Trophoblast cell (in vitro differentiated cells and primary cell): Measurements from ENCODE around the gene COPA.

ENCODE experiments used
- DNase-seq, 2 donors: peaks; one replicate each; pipeline ENCODE4 v3.0.0-alpha.2; 2016
- H2AFZ ChIP-seq: 2 replicates; pipeline ENCODE4 v1.6.1; 2013; ENCODE audit warnings: low read length, moderate library complexity, mild to moderate bottlenecking; ENCODE audit not compliant: insufficient read depth, poor library complexity
- H2AK5ac ChIP-seq: 2 replicates; pipeline ENCODE4 v1.6.1; 2013; ENCODE audit warnings: mild to moderate bottlenecking, low read length
- H2BK120ac ChIP-seq: 2 replicates; pipeline ENCODE4 v1.6.1; 2013; ENCODE audit warnings: low read length, mild to moderate bottlenecking, moderate library complexity; ENCODE audit not compliant: insufficient read depth, poor library complexity
- H2BK12ac ChIP-seq: 2 replicates; pipeline ENCODE4 v1.6.1; 2013; ENCODE audit warnings: mild to moderate bottlenecking, low read length, moderate library complexity
- H2BK5ac ChIP-seq: 2 replicates; pipeline ENCODE4 v1.6.1; 2013; ENCODE audit warnings: low read length, low read depth, moderate library complexity, mild to moderate bottlenecking; ENCODE audit not compliant: poor library complexity
- H3K14ac ChIP-seq: 2 replicates; pipeline ENCODE4 v1.6.1; 2013; ENCODE audit warnings: mild to moderate bottlenecking, low read length
- H3K18ac ChIP-seq: 2 replicates; pipeline ENCODE4 v1.6.1; 2013; ENCODE audit warnings: mild to moderate bottlenecking, low read length
- H3K23ac ChIP-seq: 2 replicates; pipeline ENCODE4 v1.6.1; 2013; ENCODE audit warnings: low read length
- H3K27ac ChIP-seq: 2 replicates; pipeline ENCODE4 v1.5.1; 2013; ENCODE audit warnings: low read depth, mild to moderate bottlenecking, inconsistent platforms, low read length, moderate library complexity
- H3K27me3 ChIP-seq: 2 replicates; pipeline ENCODE4 v1.6.1; 2013; ENCODE audit warnings: inconsistent platforms, mild to moderate bottlenecking, low read length, moderate library complexity; ENCODE audit not compliant: insufficient read depth
- H3K36me3 ChIP-seq, 2 experiments: 1 replicate in 1 of 2; 2 replicates in 1 of 2; pipeline ENCODE4 v1.6.1; 2013; ENCODE audit warnings: low read length in 2 of 2, mild to moderate bottlenecking in 2 of 2, moderate library complexity in 1 of 2; ENCODE audit not compliant: insufficient read depth in 2 of 2, control insufficient read depth in 1 of 2
- H3K4ac ChIP-seq: 2 replicates; pipeline ENCODE4 v1.6.1; 2013; ENCODE audit warnings: low read depth, mild to moderate bottlenecking, low read length, moderate library complexity
- H3K4me1 ChIP-seq, 2 experiments: 1 replicate in 1 of 2; 2 replicates in 1 of 2; pipeline ENCODE4 v1.6.1; 2013; ENCODE audit warnings: low read length in 2 of 2, mild to moderate bottlenecking in 2 of 2, moderate library complexity in 1 of 2; ENCODE audit not compliant: insufficient read depth in 2 of 2, control insufficient read depth in 1 of 2
- H3K4me2 ChIP-seq: 2 replicates; pipeline ENCODE4 v1.6.1; 2013; ENCODE audit warnings: inconsistent platforms, mild to moderate bottlenecking, low read length, moderate library complexity
- H3K4me3 ChIP-seq: 2 replicates; pipeline ENCODE4 v1.5.1; 2013; ENCODE audit warnings: mild to moderate bottlenecking, low read depth, low read length, inconsistent platforms
- H3K79me1 ChIP-seq: one replicate; pipeline ENCODE4 v1.6.1; 2013; ENCODE audit warnings: low read length
- H3K79me2 ChIP-seq: 2 replicates; pipeline ENCODE4 v1.6.1; 2013; ENCODE audit warnings: low read length, mild to moderate bottlenecking; ENCODE audit not compliant: control insufficient read depth, insufficient read depth, poor library complexity
- H3K9ac ChIP-seq: 2 replicates; pipeline ENCODE4 v1.6.1; 2013; ENCODE audit warnings: mild to moderate bottlenecking, low read length
- H3K9me3 ChIP-seq: 2 replicates; pipeline ENCODE4 v1.6.1; 2013; ENCODE audit warnings: low read depth, mild to moderate bottlenecking, control low read depth, inconsistent platforms, low read length; ENCODE audit not compliant: insufficient read depth
- H4K12ac ChIP-seq: 2 replicates; pipeline ENCODE4 v1.6.1; 2013; ENCODE audit warnings: low read depth, mild to moderate bottlenecking, low read length, moderate library complexity
- H4K8ac ChIP-seq: 2 replicates; pipeline ENCODE4 v1.6.1; 2013; ENCODE audit warnings: low read depth, mild to moderate bottlenecking, low read length, moderate library complexity
- H4K91ac ChIP-seq: one replicate; pipeline ENCODE4 v1.6.1; 2013; ENCODE audit warnings: low read depth, mild to moderate bottlenecking, low read length, moderate library complexity
- WGBS: extraction: QIAGEN DNeasy Blood & Tissue Kit; methylation state at CpG from one replicate; pipeline ENCODE4 v1.1.7; 2013; ENCODE audit warnings: missing lambda C conversion rate; ENCODE audit not compliant: insufficient read length, insufficient coverage; ENCODE audit errors: extremely low coverage; 5-methylcytosine and 5-hydroxymethylcytosine counted together

The COPA gene

GRCh38 chr1:160300173-160300572 lies 42.9 kb downstream of the COPA start:
- Histone ChIP-seq H3K9me3 (no peaks in the 10 kb centered on the region), H4K12ac (no peak overlapping the region), H3K36me3 (peaks cover 30 to 53% of the 10 kb centered on the region in 2 experiments), H3K18ac (no peak overlapping the region), H2BK5ac (no peak overlapping the region), H3K9ac (no peak overlapping the region), H2BK120ac (no peak overlapping the region), H2AK5ac (no peak overlapping the region), H3K27me3 (peaks cover 2% of the 10 kb centered on the region), H2BK12ac (no peak overlapping the region), H3K4me3 (no peak overlapping the region), H3K4ac (no peak overlapping the region), H3K27ac (no peak overlapping the region), H2AFZ (no peak overlapping the region), H3K4me1 (no peaks in the 10 kb centered on the region), H3K79me2 (no peaks in the 10 kb centered on the region), H4K8ac (no peak overlapping the region), H3K14ac (no peak overlapping the region), H3K4me2 (no peak overlapping the region), H4K91ac (no peak overlapping the region), H3K79me1 (no peaks in the 10 kb centered on the region), H3K23ac (no peak overlapping the region)
- no peak for DNase-seq
- no CpG with 5 or more reads among the region's 7 CpGs for WGBS

GRCh38 chr1:160296036-160296435 lies 47.0 kb downstream of the COPA start:
- Histone ChIP-seq H3K14ac (no peak overlapping the region), H3K23ac (no peak overlapping the region), H3K4me3 (no peak overlapping the region), H3K79me2 (no peaks in the 10 kb centered on the region), H3K4me2 (no peak overlapping the region), H3K9me3 (no peaks in the 10 kb centered on the region), H3K27ac (no peak overlapping the region), H2BK12ac (no peak overlapping the region), H3K9ac (no peak overlapping the region), H3K18ac (no peak overlapping the region), H3K36me3 (peaks cover 40 to 81% of the 10 kb centered on the region in 2 experiments), H3K79me1 (no peaks in the 10 kb centered on the region), H4K8ac (no peak overlapping the region), H2AK5ac (no peak overlapping the region), H2AFZ (no peak overlapping the region), H3K4me1 (no peaks in the 10 kb centered on the region), H3K27me3 (peaks cover 2% of the 10 kb centered on the region), H2BK5ac (no peak overlapping the region), H4K12ac (no peak overlapping the region), H4K91ac (no peak overlapping the region), H3K4ac (no peak overlapping the region), H2BK120ac (no peak overlapping the region)
- no peak for DNase-seq
- WGBS = no CpG with 5 or more reads among the region's 1 CpG

DNA sequence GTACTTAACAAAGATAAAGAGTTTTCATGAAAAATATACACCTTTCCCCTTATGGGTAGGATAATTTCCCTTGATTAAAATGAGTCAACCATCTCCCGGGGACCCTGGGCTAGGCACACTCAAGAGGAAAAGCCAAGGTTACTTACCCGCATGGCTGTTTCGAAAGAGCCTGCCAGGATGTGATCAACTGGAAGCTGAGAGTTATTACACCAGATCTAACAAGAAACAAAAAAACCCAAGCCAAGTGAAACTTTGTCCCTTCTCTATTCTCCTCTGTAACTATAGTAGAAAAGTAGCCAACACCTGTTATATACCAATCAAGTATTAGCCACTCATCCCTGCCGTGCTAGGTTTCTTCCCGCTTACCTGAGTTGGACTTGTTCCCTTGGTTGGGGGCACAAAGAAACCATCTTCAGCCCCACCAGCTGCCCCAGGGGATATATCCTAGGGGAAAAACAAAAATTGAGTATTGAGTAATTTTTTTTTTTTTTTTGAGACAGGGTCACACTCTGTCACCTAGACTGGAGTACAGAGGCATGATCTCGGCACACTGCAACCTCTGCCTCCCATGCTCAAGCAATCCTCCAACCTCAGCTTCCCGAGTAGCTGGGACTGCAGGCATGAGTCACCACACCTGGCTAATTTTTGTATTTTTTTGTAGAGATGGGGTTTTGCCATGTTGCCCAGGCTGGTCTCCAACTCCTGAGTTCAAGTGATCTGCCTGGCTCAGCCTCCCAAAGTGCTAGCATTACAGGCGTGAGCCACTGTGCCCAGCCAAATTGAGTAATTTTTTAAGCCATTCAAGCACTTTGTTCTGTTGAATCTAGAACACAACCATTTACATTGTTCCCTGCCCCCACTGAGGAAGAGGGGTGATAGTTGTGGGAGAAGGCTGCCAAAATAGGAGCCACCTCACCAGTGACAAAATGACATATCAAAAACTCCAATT lies 49.8 kb downstream of the COPA start:
- Histone ChIP-seq H4K12ac (no peak overlapping the region), H2BK120ac (no peak overlapping the region), H3K4ac (no peak overlapping the region), H3K4me2 (no peak overlapping the region), H3K23ac (no peak overlapping the region), H2AK5ac (no peak overlapping the region), H3K27ac (no peak overlapping the region), H4K8ac (no peak overlapping the region), H4K91ac (no peak overlapping the region), H3K79me2 (no peaks in the 10 kb centered on the region), H3K4me3 (no peak overlapping the region), H3K79me1 (no peaks in the 10 kb centered on the region), H2AFZ (no peak overlapping the region), H3K14ac (no peak overlapping the region), H2BK5ac (no peak overlapping the region), H2BK12ac (no peak overlapping the region), H3K4me1 (no peaks in the 10 kb centered on the region), H3K9ac (no peak overlapping the region), H3K27me3 (peaks cover 2% of the 10 kb centered on the region), H3K18ac (no peak overlapping the region), H3K9me3 (no peaks in the 10 kb centered on the region), H3K36me3 (peaks cover 42 to 82% of the 10 kb centered on the region in 2 experiments)
- peak in 1 of 2 donors; percentile 35 for DNase-seq
- no CpG with 5 or more reads among the region's 8 CpGs for WGBS

- Histone ChIP-seq H3K4me3 (no peak overlapping the region), H4K91ac (no peak overlapping the region), H3K4me2 (no peak overlapping the region), H3K18ac (peak overlapping the region; percentile 62), H4K12ac (no peak overlapping the region), H3K9ac (no peak overlapping the region), H3K79me1 (no peaks in the 10 kb centered on the region), H2AFZ (no peak overlapping the region), H3K23ac (no peak overlapping the region), H3K9me3 (no peaks in the 10 kb centered on the region), H3K27me3 (no peaks in the 10 kb centered on the region), H3K36me3 (peaks cover 35 to 65% of the 10 kb centered on the region in 2 experiments), H2BK5ac (no peak overlapping the region), H2BK120ac (no peak overlapping the region), H2BK12ac (no peak overlapping the region), H3K4me1 (no peaks in the 10 kb centered on the region), H3K79me2 (no peaks in the 10 kb centered on the region), H3K4ac (no peak overlapping the region), H3K27ac (no peak overlapping the region), H3K14ac (no peak overlapping the region), H4K8ac (no peak overlapping the region), H2AK5ac (no peak overlapping the region)
- WGBS = no CpG with 5 or more reads among the region's 11 CpGs
- DNase-seq = peak; percentile 63 to 78
These were observed 51.5 kb downstream of the COPA start for GRCh38 chr1:160291248-160292220.
